NCI-H2196 treated with DMSO at 0.1 percent for 48 hours (cell line): ENCODE data around the gene MARK3.

Source experiments
- DNase-seq: peaks from one replicate; lab custom pipeline; 2025; ENCODE audit not compliant: unreplicated experiment; lab: John Stamatoyannopoulos, UW

The MARK3 gene

GRCh38 chr14:103432627-103433026 lies 47.4 kb downstream of the MARK3 start:
- DNase-seq, result no peak

GRCh38 chr14:103433916-103434563 lies 48.8 kb downstream of the MARK3 start:
- DNase-seq, result no peak

- no peak for DNase-seq
These were observed 49.7 kb downstream of the MARK3 start for GRCh38 chr14:103434868-103435442.

GRCh38 chr14:103436533-103436932 lies 51.3 kb downstream of the MARK3 start:
- DNase-seq, result no peak

- DNase-seq, result no peak
These were observed 57.1 kb downstream of the MARK3 start for GRCh38 chr14:103442288-103442687.

GRCh38 chr14:103443111-103443510 lies 57.9 kb downstream of the MARK3 start:
- DNase-seq, result no peak

- no peak for DNase-seq
These were observed 59.8 kb downstream of the MARK3 start for GRCh38 chr14:103444837-103445524.

- no peak for DNase-seq
These were observed 60.6 kb downstream of the MARK3 start for GRCh38 chr14:103445806-103446205.

- no peak for DNase-seq
These were observed 62.9 kb downstream of the MARK3 start for GRCh38 chr14:103448097-103448496.

GRCh38 chr14:103449634-103450161 lies 64.5 kb downstream of the MARK3 start:
- no peak for DNase-seq

GRCh38 chr14:103450416-103450815 lies 65.2 kb downstream of the MARK3 start:
- DNase-seq, result no peak

GRCh38 chr14:103451401-103451800 lies 66.2 kb downstream of the MARK3 start:
- no peak for DNase-seq

- DNase-seq, result no peak
These were observed 68.6 kb downstream of the MARK3 start for GRCh38 chr14:103453791-103454190.

- no peak for DNase-seq
These were observed 71.1 kb downstream of the MARK3 start for GRCh38 chr14:103456167-103456835.

GRCh38 chr14:103460415-103460814 lies 75.2 kb downstream of the MARK3 start:
- no peak for DNase-seq

- no peak for DNase-seq
These were observed 77.9 kb downstream of the MARK3 start for GRCh38 chr14:103463149-103463548.

GRCh38 chr14:103463851-103464250 lies 78.6 kb downstream of the MARK3 start:
- DNase-seq, result no peak

- no peak for DNase-seq
These were observed 87.7 kb downstream of the MARK3 start for GRCh38 chr14:103472939-103473338.

GRCh38 chr14:103474893-103475292 lies 89.7 kb downstream of the MARK3 start:
- no peak for DNase-seq

- no peak for DNase-seq
These were observed 90.8 kb downstream of the MARK3 start for GRCh38 chr14:103476065-103476464.

GRCh38 chr14:103476631-103477030 lies 91.4 kb downstream of the MARK3 start:
- no peak for DNase-seq

GRCh38 chr14:103480595-103480994 lies 95.4 kb downstream of the MARK3 start:
- no peak for DNase-seq
